Measurements from ENCODE around the gene ADAM15.

- TF ChIP-seq JUN (CRISPR knock-in tag; IDR thresholded peaks at IDR 0.05) (no peak), NFYB (CRISPR knock-in tag; conservative IDR thresholded peaks at IDR 0.05; ENCODE audit: low read depth) (no peak), CTCF (IDR thresholded peaks at IDR 0.05) (no peak), ESRRA (CRISPR knock-in tag; IDR thresholded peaks at IDR 0.05; ENCODE audit: borderline replicate concordance) (no peak), GABPB1 (CRISPR knock-in tag; IDR thresholded peaks at IDR 0.05) (no peak), CREB1 (CRISPR knock-in tag; IDR thresholded peaks at IDR 0.05) (no peak), ZNF219 (CRISPR knock-in tag; IDR thresholded peaks at IDR 0.05; ENCODE audit: borderline replicate concordance) (no peak), SMAD4 (CRISPR knock-in tag; IDR thresholded peaks at IDR 0.05) (no peak)
Measured at GRCh38 chr1:155080312-155081228, 29.5 kb downstream of the ADAM15 start.

Measured in WTC11 (cell line).